Liver (tissue), 9 donors: ENCODE results near the gene LIPI. TPM values are rescaled to one million over a fixed set of nuclear protein-coding genes. Genes with fewer than 3 reads are reported as not detected.

Experiments used
- DNase-seq: peaks from one replicate; pipeline ENCODE4 v3.0.0-alpha.2; 2017; ENCODE audit warnings: low spot score
- H3K27ac ChIP-seq, 2 donors: one replicate each; pipeline ENCODE4 v1.7.0; 2013; ENCODE audit warnings: inconsistent platforms in 2 of 2, low read length in 2 of 2, control low read depth in 1 of 2, low read depth in 1 of 2, mild to moderate bottlenecking in 1 of 2
- H3K27me3 ChIP-seq, 4 donors: one replicate each; pipeline versions ENCODE4 v1.6.1 to v1.7.0; 2013; ENCODE audit warnings: low read length in 3 of 4, inconsistent platforms in 1 of 4, mild to moderate bottlenecking in 1 of 4, moderate library complexity in 1 of 4; ENCODE audit not compliant: control insufficient read depth in 4 of 4, insufficient read depth in 4 of 4
- H3K36me3 ChIP-seq, 4 donors: one replicate each; pipeline versions ENCODE4 v1.6.1 to v1.7.0; 2013; ENCODE audit warnings: low read length in 3 of 4, mild to moderate bottlenecking in 3 of 4, low read depth in 1 of 4, moderate library complexity in 1 of 4; ENCODE audit not compliant: control insufficient read depth in 4 of 4, insufficient read depth in 3 of 4
- H3K4me1 ChIP-seq, 4 donors: one replicate each; pipeline versions ENCODE4 v1.6.1 to v1.7.0; 2013; ENCODE audit warnings: low read length in 3 of 4, mild to moderate bottlenecking in 3 of 4, moderate library complexity in 1 of 4; ENCODE audit not compliant: control insufficient read depth in 4 of 4, insufficient read depth in 4 of 4
- H3K4me3 ChIP-seq, 3 donors: one replicate each; pipeline versions ENCODE4 v1.6.1 to v1.7.0; 2013; ENCODE audit warnings: low read length in 3 of 3, control low read depth in 1 of 3, low read depth in 1 of 3, mild to moderate bottlenecking in 1 of 3
- H3K9ac ChIP-seq, 2 donors: one replicate each; pipeline ENCODE4 v1.7.0; 2013; ENCODE audit warnings: low read length in 2 of 2, mild to moderate bottlenecking in 2 of 2, moderate library complexity in 2 of 2, control low read depth in 1 of 2, low read depth in 1 of 2
- H3K9me3 ChIP-seq, 4 donors: one replicate each; pipeline versions ENCODE4 v1.6.1 to v1.7.0; 2013; ENCODE audit warnings: low read length in 3 of 4; ENCODE audit not compliant: control insufficient read depth in 4 of 4
- ATF3 ChIP-seq: IDR thresholded peaks from 2 replicates; pipeline ENCODE4 v1.6.1; 2016; ENCODE audit warnings: antibody characterized with exemption
- FOXA1 ChIP-seq: IDR thresholded peaks from 2 replicates; pipeline ENCODE4 v1.6.1; 2016; ENCODE audit warnings: antibody characterized with exemption
- FOXA2 ChIP-seq: IDR thresholded peaks from 2 replicates; pipeline ENCODE4 v1.6.1; 2016; ENCODE audit warnings: antibody characterized with exemption
- GABPA ChIP-seq, 2 donors: IDR thresholded peaks in 1 of 2; conservative IDR thresholded peaks in 1 of 2; 2 replicates each; pipeline ENCODE4 v1.6.1; 2016; ENCODE audit warnings: antibody characterized with exemption in 2 of 2, mild to moderate bottlenecking in 1 of 2, moderate library complexity in 1 of 2
- HNF4A ChIP-seq, 2 donors: conservative IDR thresholded peaks; 2 replicates each; pipeline ENCODE4 v1.6.1; 2016; ENCODE audit warnings: antibody characterized with exemption in 2 of 2, mild to moderate bottlenecking in 2 of 2
- HNF4G ChIP-seq: IDR thresholded peaks from 2 replicates; pipeline ENCODE4 v1.6.1; 2016; ENCODE audit warnings: antibody characterized with exemption
- MAX ChIP-seq: IDR thresholded peaks from 2 replicates; pipeline ENCODE4 v1.6.1; 2016; ENCODE audit warnings: antibody characterized with exemption
- RAD21 ChIP-seq, 2 donors: IDR thresholded peaks; 2 replicates each; pipeline ENCODE4 v1.6.1; 2016; ENCODE audit warnings: antibody characterized with exemption in 2 of 2, mild to moderate bottlenecking in 2 of 2
- RXRA ChIP-seq, 2 donors: IDR thresholded peaks; 2 replicates each; pipeline ENCODE4 v1.6.1; 2017 to 2018; ENCODE audit warnings: antibody characterized with exemption in 2 of 2, mild to moderate bottlenecking in 1 of 2
- SP1 ChIP-seq: IDR thresholded peaks from 2 replicates; pipeline ENCODE4 v1.6.1; 2018; ENCODE audit warnings: antibody characterized with exemption, mild to moderate bottlenecking
- TAF1 ChIP-seq: conservative IDR thresholded peaks from 2 replicates; pipeline ENCODE4 v1.6.1; 2016; ENCODE audit warnings: antibody characterized with exemption, mild to moderate bottlenecking
- YY1 ChIP-seq: IDR thresholded peaks from 2 replicates; pipeline ENCODE4 v1.6.1; 2016; ENCODE audit warnings: antibody characterized with exemption, mild to moderate bottlenecking
- WGBS: extraction: QIAGEN DNeasy Blood & Tissue Kit; methylation state at CpG from one replicate; pipeline ENCODE4 v1.1.7; 2013; 5-methylcytosine and 5-hydroxymethylcytosine counted together
- polyA plus RNA-seq, 2 donors: library from polyadenylated mRNA; stranded (reverse) in 1 of 2; unstranded in 1 of 2; fragments of 200-250 nt in 1 of 2; fragments of >200 nt in 1 of 2; fragmentation: Nextera tagmentation in 1 of 2; extraction: Ambion mirVana in 1 of 2; gene quantifications; one replicate each; pipeline versions ENCODE4 v1.2.1 to v1.2.3, GENCODE V29; 2013 to 2015
- total RNA-seq, 2 donors: library from RNA; depleted of rRNA; stranded (reverse); fragments of >200 nt; gene quantifications; one replicate each; pipeline ENCODE4 v1.2.3, GENCODE V29; 2014
- TF ChIP-seq, protein P1 (sequence below): fragments of 150-350 bp; IDR thresholded peaks from 2 replicates; pipeline ENCODE4 v1.5.1; 2017; ENCODE audit warnings: improper control_type of control experiment, low read depth, low read length; ENCODE audit not compliant: missing input control
- TF ChIP-seq, protein P2 (sequence below): IDR thresholded peaks from 2 replicates; pipeline ENCODE4 v1.6.1; 2016; ENCODE audit warnings: antibody characterized with exemption
- donor health status: healthy.
- donor health status: healthy.
- donor health status: healthy.
- donor health status: healthy.
- donor health status: healthy.

LIPI gene
- total and polyA plus RNA-seq, 4 donors: not detected

DNA sequence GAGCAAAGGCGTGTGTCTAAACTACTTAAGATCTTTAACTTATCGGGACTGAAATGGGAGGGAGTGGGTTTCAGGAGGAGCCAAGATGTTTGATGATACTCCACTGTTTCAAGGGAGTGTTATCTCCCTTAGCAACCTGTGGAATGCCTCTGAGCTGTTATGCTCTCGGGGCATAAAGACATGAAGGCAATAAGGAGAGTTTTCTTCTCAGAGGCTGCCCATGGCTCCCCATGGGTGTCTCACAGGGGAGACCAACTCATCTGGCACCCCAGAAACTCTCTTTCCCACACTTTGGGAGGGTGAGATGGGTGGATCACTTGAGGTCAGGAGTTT lies 130.0 kb downstream of the LIPI start:
- Histone ChIP-seq H3K27me3 (no peaks in the 10 kb centered on the region), H3K9ac (no peak overlapping the region), H3K9me3 (peaks cover 0 to 3% (median 2%) of the 10 kb centered on the region in 4 donors), H3K4me3 (no peak overlapping the region), H3K36me3 (no peaks in the 10 kb centered on the region), H3K27ac (no peak overlapping the region), H3K4me1 (no peaks in the 10 kb centered on the region)
- 89% methylated on average over 3 of the region's 3 CpGs for WGBS
- TF ChIP-seq, protein P1, sequence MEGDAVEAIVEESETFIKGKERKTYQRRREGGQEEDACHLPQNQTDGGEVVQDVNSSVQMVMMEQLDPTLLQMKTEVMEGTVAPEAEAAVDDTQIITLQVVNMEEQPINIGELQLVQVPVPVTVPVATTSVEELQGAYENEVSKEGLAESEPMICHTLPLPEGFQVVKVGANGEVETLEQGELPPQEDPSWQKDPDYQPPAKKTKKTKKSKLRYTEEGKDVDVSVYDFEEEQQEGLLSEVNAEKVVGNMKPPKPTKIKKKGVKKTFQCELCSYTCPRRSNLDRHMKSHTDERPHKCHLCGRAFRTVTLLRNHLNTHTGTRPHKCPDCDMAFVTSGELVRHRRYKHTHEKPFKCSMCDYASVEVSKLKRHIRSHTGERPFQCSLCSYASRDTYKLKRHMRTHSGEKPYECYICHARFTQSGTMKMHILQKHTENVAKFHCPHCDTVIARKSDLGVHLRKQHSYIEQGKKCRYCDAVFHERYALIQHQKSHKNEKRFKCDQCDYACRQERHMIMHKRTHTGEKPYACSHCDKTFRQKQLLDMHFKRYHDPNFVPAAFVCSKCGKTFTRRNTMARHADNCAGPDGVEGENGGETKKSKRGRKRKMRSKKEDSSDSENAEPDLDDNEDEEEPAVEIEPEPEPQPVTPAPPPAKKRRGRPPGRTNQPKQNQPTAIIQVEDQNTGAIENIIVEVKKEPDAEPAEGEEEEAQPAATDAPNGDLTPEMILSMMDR: no peak
- TF ChIP-seq SP1 (no peak), HNF4A (conservative IDR thresholded peaks at IDR 0.05) (no peak), ATF3 (no peak), GABPA (IDR thresholded peaks at IDR 0.05 in 1 of 2, conservative IDR thresholded peaks at IDR 0.05 in 1 of 2) (no peak), TAF1 (no peak), RAD21 (IDR thresholded peaks at IDR 0.05) (no peak), FOXA2 (no peak)
- TF ChIP-seq, protein P2, sequence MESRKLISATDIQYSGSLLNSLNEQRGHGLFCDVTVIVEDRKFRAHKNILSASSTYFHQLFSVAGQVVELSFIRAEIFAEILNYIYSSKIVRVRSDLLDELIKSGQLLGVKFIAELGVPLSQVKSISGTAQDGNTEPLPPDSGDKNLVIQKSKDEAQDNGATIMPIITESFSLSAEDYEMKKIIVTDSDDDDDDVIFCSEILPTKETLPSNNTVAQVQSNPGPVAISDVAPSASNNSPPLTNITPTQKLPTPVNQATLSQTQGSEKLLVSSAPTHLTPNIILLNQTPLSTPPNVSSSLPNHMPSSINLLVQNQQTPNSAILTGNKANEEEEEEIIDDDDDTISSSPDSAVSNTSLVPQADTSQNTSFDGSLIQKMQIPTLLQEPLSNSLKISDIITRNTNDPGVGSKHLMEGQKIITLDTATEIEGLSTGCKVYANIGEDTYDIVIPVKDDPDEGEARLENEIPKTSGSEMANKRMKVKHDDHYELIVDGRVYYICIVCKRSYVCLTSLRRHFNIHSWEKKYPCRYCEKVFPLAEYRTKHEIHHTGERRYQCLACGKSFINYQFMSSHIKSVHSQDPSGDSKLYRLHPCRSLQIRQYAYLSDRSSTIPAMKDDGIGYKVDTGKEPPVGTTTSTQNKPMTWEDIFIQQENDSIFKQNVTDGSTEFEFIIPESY: no peak
- DNase-seq: no peak

GRCh38 chr21:14080040-14080763 lies 130.6 kb downstream of the LIPI start:
- 87% methylated on average over 26 of the region's 26 CpGs for WGBS
- Histone ChIP-seq H3K4me3 (no peak overlapping the region), H3K36me3 (no peaks in the 10 kb centered on the region), H3K27me3 (no peaks in the 10 kb centered on the region), H3K9ac (no peak overlapping the region), H3K9me3 (peaks cover 0 to 3% (median 2%) of the 10 kb centered on the region in 4 donors), H3K27ac (no peak overlapping the region), H3K4me1 (no peaks in the 10 kb centered on the region)
- no peak for DNase-seq
- TF ChIP-seq GABPA (IDR thresholded peaks at IDR 0.05 in 1 of 2, conservative IDR thresholded peaks at IDR 0.05 in 1 of 2): no peak

DNA sequence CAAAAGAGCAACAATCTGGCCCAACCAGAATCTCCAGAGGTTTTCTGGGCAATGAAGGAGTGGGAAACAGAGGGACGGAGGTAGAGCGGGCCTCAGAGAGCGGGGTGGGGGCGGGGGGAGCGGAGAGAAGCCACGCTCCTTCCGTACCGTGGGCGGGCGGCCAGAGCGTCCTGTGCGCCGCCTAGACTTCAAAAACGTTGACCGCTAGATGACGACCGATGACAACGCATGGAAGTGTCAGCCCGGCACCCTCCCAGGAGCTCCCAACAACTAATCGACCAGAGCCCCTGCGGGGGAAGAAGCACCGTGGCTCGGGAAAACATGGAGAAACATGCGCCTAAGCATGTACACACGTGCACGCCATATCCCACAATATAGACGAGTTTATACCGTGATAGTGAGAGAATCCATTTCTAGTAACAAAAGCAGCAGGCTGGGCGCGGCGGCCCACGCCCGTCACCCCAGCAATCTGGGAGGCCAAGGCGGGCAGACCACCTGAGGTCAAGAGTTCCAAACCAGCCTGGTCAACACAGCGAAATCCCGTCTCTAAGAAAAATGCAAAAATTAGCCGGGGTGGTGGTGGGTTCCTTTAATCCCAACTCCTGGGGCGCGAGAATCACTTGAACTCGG lies 131.9 kb downstream of the LIPI start:
- no peak overlapping the region for H3K4me3 ChIP-seq
- 95% methylated on average over 40 of the region's 40 CpGs for WGBS
- DNase-seq: no peak
- no peaks in the 10 kb centered on the region for H3K27me3 ChIP-seq
- peaks cover 0 to 3% (median under 1%) of the 10 kb centered on the region in 4 donors for H3K9me3 ChIP-seq
- no peaks in the 10 kb centered on the region for H3K36me3 ChIP-seq
- H3K27ac ChIP-seq: no peak overlapping the region
- no peak overlapping the region for H3K9ac ChIP-seq
- no peaks in the 10 kb centered on the region for H3K4me1 ChIP-seq
- TF ChIP-seq, protein P1: no peak
- TF ChIP-seq FOXA2 (no peak), HNF4G (no peak), RXRA (IDR thresholded peaks at IDR 0.05) (no peak), YY1 (no peak), HNF4A (conservative IDR thresholded peaks at IDR 0.05) (no peak), FOXA1 (no peak), ATF3 (no peak), GABPA (IDR thresholded peaks at IDR 0.05 in 1 of 2, conservative IDR thresholded peaks at IDR 0.05 in 1 of 2) (no peak), RAD21 (IDR thresholded peaks at IDR 0.05) (no peak), MAX (no peak), TAF1 (no peak)
- TF ChIP-seq, protein P2: no peak
